HG02943 (cell line): ENCODE data around the gene HSPB7.
"Not testable (repeated sequence)": the region's sequence is repeated elsewhere in the genome, so short reads cannot be mapped to it uniquely, and the experiment has no call there.

ENCODE experiments used
- ATAC-seq: cut with Tn5 transposase; IDR thresholded peaks from one replicate; pipeline ENCODE4 v1.9.1; 2021; ENCODE audit warnings: mild to moderate bottlenecking, low read depth, moderate library complexity; ENCODE audit not compliant: unreplicated experiment

The HSPB7 gene

DNA sequence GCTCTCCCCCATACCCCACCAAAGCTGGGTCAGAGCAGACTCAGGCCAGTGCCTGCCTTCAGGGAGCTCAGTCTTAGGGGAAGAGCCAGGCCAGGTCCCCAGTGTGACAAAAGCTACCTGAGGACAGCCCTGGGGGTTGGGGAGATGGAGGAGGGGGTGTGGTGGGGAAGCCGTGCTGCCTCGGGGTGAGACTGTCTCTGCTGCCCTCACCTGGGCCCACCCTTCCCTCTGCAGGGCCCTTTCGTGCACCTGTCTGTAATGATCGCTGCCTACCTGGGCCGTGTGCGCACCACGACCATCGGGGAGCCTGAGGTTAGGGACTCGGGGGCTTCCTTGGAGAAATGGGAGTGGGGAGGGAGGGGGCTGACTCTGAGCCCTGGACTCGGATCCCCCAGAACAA lies 8.5 kb upstream of the HSPB7 start:
- not testable (repeated sequence) for ATAC-seq

DNA sequence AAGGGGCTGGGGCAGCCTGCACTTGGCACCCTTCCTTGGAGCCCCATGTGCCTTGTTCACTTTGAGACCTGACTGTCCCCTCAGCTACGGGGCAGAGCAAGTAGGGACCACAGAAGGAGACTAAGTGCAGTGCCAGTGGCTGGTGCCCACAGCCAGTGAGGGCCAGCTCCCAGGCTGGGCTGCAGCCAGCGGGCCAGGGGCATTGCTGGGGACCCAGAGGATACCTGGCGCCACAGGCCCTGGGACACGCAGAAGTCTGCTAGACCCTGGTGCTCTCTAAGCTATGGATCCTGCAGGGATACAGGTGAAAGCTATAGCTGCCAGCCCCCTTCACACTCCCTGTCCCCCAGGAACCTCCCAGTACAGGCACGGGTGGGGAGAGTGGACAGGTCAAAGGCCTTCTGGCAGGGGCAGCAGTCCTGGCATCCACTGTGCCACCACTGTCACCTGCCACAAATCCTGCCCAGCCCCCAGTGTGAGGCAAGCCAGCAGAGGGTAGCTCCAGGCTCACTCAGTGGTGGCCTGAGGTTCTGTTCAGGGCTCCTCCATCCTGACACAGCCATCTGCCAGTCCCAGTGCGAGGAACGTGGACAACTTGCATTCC lies 5.3 kb upstream of the HSPB7 start:
- no peak for ATAC-seq

DNA sequence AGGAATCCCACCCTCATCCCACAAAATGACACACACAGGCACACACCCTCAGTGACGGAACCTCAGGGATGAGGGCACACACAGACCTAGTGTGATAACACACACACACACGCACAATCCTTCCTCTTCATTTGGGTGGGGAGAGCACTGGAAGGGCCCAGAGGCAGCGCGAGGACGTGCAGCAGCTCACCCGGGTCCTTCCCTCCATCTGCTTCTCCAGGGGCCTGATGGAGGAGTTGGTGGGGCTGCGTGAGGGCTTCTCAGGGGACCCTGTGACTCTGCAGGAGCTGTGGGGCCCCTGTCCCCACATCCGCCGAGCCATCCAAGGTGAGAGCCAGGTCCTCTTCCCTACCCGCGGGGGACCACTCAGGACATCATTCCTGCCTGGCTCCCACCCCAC lies 4.5 kb upstream of the HSPB7 start:
- ATAC-seq: no peak

DNA sequence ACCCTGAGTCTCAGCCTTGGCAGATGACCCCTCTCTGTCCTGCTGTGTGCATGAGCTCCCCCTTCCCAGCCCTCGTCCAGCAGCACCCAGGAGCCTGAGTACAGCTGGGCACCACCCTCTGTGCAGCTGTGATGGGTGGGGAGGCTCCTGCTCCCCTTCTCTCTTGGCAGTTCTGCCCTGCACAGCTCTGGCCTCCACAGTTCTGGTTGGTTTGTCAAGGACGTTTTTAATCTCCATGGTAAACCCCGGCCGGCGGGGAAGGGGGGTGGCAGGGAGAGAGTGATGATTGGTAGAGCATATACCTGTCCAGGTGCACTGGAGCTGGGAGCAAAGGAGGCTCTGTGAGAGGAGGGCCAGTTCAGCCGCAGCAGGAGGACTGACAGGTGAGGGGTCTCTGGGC lies 3.8 kb upstream of the HSPB7 start, which contains the start of gene CLCNKA:
Gene CLCNKA (plus strand): TSS at position 356 of the 400 bp plus-strand sequence. CDS start 584 bp downstream, outside the sequence.
- no peak for ATAC-seq

DNA sequence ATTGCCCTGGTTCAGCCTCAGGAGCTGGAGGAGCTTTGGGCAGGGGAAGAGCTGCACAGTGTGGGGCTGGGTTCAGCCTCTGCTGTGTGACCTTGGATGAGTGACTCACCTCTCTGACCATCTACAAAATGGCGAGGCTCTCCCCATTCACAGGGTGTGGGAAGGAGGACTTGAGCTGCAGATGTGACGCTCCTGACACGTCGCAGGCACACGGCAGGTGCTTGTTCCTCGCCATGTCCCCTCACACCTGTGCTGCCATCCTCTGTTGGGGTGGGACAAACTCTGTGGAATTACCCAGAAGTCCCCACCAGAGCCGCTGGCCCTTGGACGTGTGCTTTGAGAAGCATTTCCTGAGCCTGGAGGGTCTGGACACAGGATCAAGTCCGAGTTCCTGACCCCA lies 3.0 kb upstream of the HSPB7 start:
- not testable (repeated sequence) for ATAC-seq

GRCh38 chr1:16020325-16020724 lies 2.5 kb upstream of the HSPB7 start:
- no peak for ATAC-seq

GRCh38 chr1:16019644-16020277 lies 1.9 kb upstream of the HSPB7 start:
- no peak for ATAC-seq

DNA sequence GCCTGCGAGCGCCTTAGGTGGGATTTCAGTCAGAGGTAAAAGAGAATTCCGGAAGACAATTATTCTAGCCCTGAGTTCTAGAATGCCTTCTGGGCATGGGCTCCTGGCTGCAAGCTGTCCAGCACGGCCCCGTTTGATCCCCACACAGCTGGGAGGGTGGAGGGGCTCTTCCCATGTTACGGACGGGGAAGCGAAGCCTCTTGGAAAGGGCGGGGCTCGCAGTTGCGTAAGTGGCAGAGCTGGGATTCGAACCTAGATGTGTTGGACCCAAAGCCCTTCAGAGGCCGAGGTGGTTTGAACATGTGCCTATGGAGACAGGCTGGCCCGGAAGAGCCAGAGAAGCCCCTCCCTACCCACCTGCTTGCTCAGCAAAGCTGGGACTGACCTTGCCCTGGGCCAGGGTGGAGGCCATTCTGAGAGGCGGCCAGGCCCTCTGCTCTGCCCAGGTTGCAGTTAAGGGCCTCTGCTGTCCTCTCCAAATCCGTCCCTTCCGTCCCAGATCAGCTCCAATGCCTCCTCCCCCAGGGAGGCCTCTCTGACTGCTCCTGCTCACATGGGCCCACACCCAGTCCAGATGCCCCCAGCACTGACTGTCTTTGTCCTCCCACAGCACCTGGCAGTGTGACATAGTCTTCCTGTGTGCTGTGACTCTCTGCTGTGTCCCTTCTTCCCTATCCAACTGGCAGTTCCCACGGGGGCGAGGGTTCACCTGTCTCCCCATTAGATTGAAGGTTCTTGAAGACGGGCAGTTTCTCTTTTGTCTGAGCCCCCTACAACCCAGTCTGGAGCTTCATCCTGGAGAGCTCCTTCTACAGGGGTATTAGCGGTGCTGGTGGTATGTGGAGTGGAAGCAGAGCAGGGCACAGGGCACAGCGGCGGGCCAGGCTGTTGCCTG lies 1.2 kb upstream of the HSPB7 start:
- ATAC-seq: no peak

- ATAC-seq: no peak
Observed at GRCh38 chr1:16018308-16018707, 465 bp upstream of the HSPB7 start.

GRCh38 chr1:16017076-16017460 lies 775 bp downstream of the HSPB7 start:
- ATAC-seq: no peak

- no peak for ATAC-seq
Observed at GRCh38 chr1:16015960-16016901, 1.6 kb downstream of the HSPB7 start.

DNA sequence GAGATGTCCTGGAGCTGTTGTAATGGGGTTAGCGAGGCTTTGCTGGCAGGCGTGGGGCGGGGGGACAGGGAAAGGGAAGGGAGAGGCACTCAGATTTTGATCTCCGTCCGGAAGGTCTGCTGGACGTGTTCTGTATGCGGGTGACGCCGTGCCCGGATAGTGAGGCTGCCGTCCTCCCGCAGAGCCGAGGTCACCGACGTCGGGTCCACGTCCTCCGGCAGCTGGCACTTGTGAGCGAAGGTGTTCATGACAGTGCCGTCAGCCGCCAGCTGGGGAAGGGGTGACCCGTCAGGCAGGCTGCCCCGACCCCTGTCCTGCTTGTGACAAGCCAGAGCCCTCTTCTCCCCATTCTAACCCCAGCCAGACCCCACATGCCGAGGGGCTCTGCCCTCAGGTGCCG lies 2.4 kb downstream of the HSPB7 start:
- ATAC-seq: no peak

GRCh38 chr1:16014509-16015482 lies 3.0 kb downstream of the HSPB7 start:
- no peak for ATAC-seq

DNA sequence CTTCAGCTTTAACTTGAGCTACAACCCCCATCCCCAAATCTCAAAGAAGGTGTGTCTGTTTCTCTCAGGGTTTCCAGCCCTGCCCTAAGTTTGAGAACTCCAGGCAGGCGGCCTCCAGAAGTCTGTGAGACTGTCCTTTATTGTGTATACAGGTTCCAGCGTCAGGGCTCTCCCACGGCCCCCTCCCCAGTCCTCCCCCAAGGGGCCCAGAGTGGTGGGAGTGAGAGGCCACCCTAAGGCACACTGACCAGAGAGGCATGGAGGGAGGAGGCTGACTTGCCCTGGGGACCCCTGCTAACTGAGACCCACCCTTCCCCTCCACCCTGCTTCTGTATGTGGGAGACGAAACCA lies 4.0 kb downstream of the HSPB7 start:
- ATAC-seq: no peak

DNA sequence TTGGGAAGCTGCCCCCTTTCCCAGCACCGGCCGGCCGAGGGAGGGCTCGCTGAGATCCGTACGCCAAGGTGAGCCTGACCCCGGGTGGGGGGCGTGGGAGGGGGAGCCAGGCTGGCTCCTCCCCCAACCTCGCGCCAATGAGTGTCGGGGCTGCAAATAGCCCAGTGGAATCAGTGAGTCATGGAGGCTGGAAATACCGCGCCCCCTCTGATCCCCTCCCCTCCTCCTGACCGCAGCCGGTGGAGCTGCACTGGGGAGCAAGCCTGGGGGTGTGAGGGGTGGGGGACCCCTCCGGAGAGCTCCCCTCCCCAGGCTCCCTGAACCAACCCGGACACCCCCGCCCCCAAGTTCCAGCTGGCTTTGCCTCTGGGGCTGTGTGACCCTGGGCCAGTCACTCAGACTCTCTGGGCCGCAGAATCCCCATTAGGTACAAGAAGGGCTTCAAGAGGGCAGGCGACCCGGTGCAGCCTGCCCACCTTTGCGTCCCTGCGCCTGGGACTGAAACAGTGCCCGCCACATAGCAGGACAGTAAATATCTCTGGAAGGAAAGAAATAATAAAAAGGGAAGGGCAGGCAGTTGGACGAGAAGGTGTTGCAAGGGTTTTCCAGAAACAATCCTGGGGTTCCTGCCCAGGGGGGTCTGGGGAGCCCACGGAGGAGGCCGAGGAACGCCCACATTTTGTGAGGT lies 4.5 kb downstream of the HSPB7 start:
- ATAC-seq: no peak

DNA sequence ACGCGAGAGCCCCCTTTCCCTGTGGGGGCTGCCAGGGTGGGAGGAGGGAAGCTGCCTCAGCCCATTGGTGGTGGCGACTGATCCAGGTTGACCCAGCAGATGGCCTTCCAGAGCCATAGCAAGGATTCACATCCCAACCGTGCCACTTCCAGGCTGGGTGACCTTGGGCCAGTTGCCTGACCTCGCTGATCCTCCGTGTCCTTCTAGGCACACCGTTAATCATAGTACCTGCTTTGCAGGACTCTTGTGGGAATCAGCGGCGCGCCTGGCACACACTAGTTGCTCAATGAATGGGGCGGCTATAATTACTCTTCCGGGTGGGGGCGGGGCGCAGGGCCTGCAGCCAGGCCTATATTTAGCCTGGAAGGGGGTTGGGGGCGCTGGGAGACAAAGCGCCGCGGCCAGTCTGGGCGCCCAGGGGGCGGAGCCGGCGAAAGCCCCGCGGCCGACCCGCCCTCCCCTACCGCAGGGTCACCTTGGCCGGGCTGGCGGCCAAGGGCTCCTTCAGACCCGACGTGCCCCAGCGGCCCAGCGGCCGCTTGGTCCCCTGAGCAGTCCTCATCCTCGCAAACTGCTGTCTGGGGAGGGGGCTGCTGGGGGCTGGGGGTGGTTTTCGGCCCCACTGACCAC lies 5.1 kb downstream of the HSPB7 start:
- no peak for ATAC-seq

DNA sequence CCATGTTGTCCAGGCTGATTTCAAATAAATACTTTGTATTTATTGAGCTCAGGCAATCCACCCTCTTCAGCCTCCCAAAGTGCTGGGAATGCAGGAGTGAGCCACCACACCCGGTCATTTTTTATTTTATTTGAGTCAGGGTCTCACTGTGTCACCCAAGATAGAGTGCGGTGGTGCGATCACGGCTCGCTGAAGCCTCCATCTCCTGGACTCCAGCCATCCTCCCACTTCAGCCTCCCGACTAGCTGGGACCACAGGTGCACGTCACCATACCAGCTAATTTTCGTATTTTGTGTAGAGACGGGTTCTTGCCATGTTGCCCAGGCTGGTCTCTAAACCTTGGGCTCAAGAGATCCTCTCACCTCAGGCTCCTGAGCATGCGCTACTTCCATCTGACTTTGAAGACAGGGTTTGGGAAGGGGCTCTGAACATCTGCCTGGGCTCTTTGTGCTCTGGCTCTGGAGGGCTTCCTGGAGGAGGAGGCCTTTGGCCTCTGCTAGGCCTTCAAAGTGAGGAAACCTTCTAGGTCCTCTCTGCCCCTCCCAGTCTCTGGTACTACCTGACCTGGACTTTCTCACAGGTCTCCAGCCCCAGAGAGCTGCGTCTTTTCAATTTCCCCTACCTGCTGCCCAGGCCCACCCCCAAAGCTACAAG lies 5.8 kb downstream of the HSPB7 start:
- no peak for ATAC-seq

DNA sequence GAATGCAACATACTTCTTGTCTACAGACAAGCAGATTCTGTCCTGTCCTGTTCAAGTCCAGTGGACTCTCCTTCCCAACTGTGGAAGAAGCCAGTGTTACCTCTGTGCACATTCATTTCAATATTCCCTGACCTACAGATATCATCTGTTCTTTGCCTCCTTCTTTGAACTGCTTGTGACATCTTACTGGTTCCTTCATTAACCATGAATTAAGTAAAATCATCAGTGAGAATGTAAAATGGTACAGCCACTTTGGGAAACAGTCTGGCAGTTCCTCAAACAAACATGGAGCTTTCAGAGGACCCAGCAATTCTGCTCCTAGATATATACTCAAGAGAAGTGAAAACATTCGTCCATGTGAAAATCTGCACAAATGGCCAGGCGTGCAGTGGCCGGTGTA lies 7.0 kb downstream of the HSPB7 start:
- ATAC-seq: no peak
